ENCODE measurements around the gene TMTC4. TPM values are rescaled to one million over a fixed set of nuclear protein-coding genes. Genes with fewer than 3 reads are reported as not detected.

Gene TMTC4
- total and polyA plus RNA-seq, 10 of the 15 experiments (the other 5 are each of a cell fraction or from before 2014, with no cell fraction given) = 3.3 to 24.6 (median 14.5) TPM

GRCh38 chr13:100610391-100611347 lies 63.9 kb downstream of the TMTC4 start:
- in situ Hi-C loops (cut with MboI) = no loop called here
- peak overlapping the region; percentile 44; the same call in 1 of the 2 replicates for H3K9ac ChIP-seq (ENCODE audit: control insufficient read depth, insufficient read depth, low read length)

More at GRCh38 chr13:100610391-100611347, 63.9 kb downstream of the TMTC4 start:
- 18% methylated on average over 6 of the region's 6 CpGs for WGBS (ENCODE audit: insufficient coverage, insufficient replicate concordance, low lambda C conversion rate, missing lambda C conversion rate)
- H3K4me3 ChIP-seq = no peak overlapping the region
- H3K27me3 ChIP-seq (replicated peaks in 1 of 2; ENCODE audit: control insufficient read depth in 2 of 2, insufficient read depth in 2 of 2, low read length in 1 of 2) = no peaks in the 10 kb centered on the region
- ATAC-seq (peak; percentile 35), DNase-seq (ENCODE audit: low read depth, low spot score) (peak; percentile 12), FAIRE-seq (no peak)
- ChIA-PET SMC1A (ENCODE audit: uncharacterized antibody, unreplicated experiment) (interaction anchor here (0.6 to 2.7 kb wide), 6 partner anchors 11 to 38 kb away, joined by 3 to 7 read pairs (median 4); no protein-coding TSS in a partner anchor), CTCF (interaction anchor here (1.0 to 1.5 kb wide), 4 partner anchors 15 to 37 kb away, joined by 3 to 7 read pairs (median 4); no protein-coding TSS in a partner anchor), RAD21 (ENCODE audit: unreplicated experiment) (interaction anchor here (0.9 kb wide), 1 partner anchor 10 kb away, joined by 3 read pairs; no protein-coding TSS in a partner anchor), POLR2A (interaction anchor here (0.6 kb wide), 1 partner anchor 145 kb away, joined by 3 read pairs; no protein-coding TSS in a partner anchor)
- H3K4me1 ChIP-seq (ENCODE audit: control insufficient read depth, insufficient read depth, low read length) = peaks cover 29% of the 10 kb centered on the region
- no TSS peak for BruUV-seq (replicated peaks)
- intact Hi-C loops (cut with micrococcal nuclease; ENCODE audit: unreplicated experiment) = no loop called here
- H3K27ac ChIP-seq (ENCODE audit: control insufficient read depth, insufficient read depth) = peak overlapping the region; percentile 75
- H4K20me1 ChIP-seq (ENCODE audit: control insufficient read depth, insufficient read depth) = no peaks in the 10 kb centered on the region
- H3K79me2 ChIP-seq (ENCODE audit: control insufficient read depth, insufficient read depth, low read length) = no peaks in the 10 kb centered on the region
- H3K4me2 ChIP-seq (ENCODE audit: control insufficient read depth, insufficient read depth) = peak overlapping the region; percentile 74
- peaks cover 0 to 3% of the 10 kb centered on the region in 2 experiments; a peak in 3 of 4 replicates for H3K36me3 ChIP-seq (ENCODE audit: control insufficient read depth in 2 of 2, insufficient read depth in 2 of 2, low read length in 1 of 2)
- no peaks in the 10 kb centered on the region for H3K9me3 ChIP-seq (replicated peaks; ENCODE audit: control insufficient read depth, insufficient read depth, low read length)
- H2AFZ ChIP-seq (ENCODE audit: control insufficient read depth, low read depth, low read length) = peak overlapping the region; percentile 84
- no peak for TF ChIP-seq RAD21 (IDR thresholded peaks at IDR 0.05; ENCODE audit: insufficient read depth, low read depth, low read length)
- TF ChIP-seq TCF3 (IDR thresholded peaks at IDR 0.05; ENCODE audit: borderline replicate concordance, insufficient read depth, low read depth, low read length) = no peak
- 0 out of 2 replicates have a peak, but pooled peaks have one; percentile 20 for TF ChIP-seq NR2F1 (conservative IDR thresholded peaks at IDR 0.05)
- no peak for TF ChIP-seq ZNF592 (IDR thresholded peaks at IDR 0.05)
- no peak for TF ChIP-seq CUX1 (IDR thresholded peaks at IDR 0.05; ENCODE audit: insufficient replicate concordance, low read depth, low read length)
- no peak for TF ChIP-seq RUNX3 (IDR thresholded peaks at IDR 0.05; ENCODE audit: low read length)
- TF ChIP-seq SP1 (IDR thresholded peaks at IDR 0.05; ENCODE audit: low read depth, low read length) = no peak
- TF ChIP-seq NR2C1 (IDR thresholded peaks at IDR 0.05) = no peak
